ENCODE results near the gene ALG12.

Gene ALG12

GRCh38 chr22:49960159-49961004 lies 42.1 kb upstream of the ALG12 start, which contains the start of gene PIM3:
Gene PIM3 (plus strand): TSS chr22:49960772. CDS start chr22:49960948, 176 bp downstream.
- peak; percentile 94 for DNase-seq (ENCODE audit: extremely low read depth, low read depth)
- TF ChIP-seq CTCF (IDR thresholded peaks at IDR 0.05; ENCODE audit: low read depth, low read length), result no peak

GRCh38 chr22:49959782-49960158 lies 41.5 kb upstream of the ALG12 start:
- DNase-seq (ENCODE audit: extremely low read depth, low read depth), result no peak
- no peak for TF ChIP-seq CTCF (IDR thresholded peaks at IDR 0.05; ENCODE audit: low read depth, low read length)

GRCh38 chr22:49958931-49959781 lies 40.9 kb upstream of the ALG12 start:
- no peak for TF ChIP-seq CTCF (IDR thresholded peaks at IDR 0.05; ENCODE audit: low read depth, low read length)
- DNase-seq (ENCODE audit: extremely low read depth, low read depth), result no peak

GRCh38 chr22:49958366-49958921 lies 40.2 kb upstream of the ALG12 start:
- DNase-seq (ENCODE audit: extremely low read depth, low read depth), result no peak
- TF ChIP-seq CTCF (IDR thresholded peaks at IDR 0.05; ENCODE audit: low read depth, low read length), result no peak

GRCh38 chr22:49957826-49958365 lies 39.7 kb upstream of the ALG12 start:
- TF ChIP-seq CTCF (IDR thresholded peaks at IDR 0.05; ENCODE audit: low read depth, low read length), result no peak
- DNase-seq (ENCODE audit: extremely low read depth, low read depth), result no peak

GRCh38 chr22:49956914-49957825 lies 38.9 kb upstream of the ALG12 start:
- no peak for TF ChIP-seq CTCF (IDR thresholded peaks at IDR 0.05; ENCODE audit: low read depth, low read length)
- DNase-seq (ENCODE audit: extremely low read depth, low read depth), result no peak

Measured in AG09319 (cell line).